Kidney epithelial cell (primary cell): ENCODE data around the gene NCK1. TPM values are rescaled to one million over a fixed set of nuclear protein-coding genes. Genes with fewer than 3 reads are reported as not detected.
"Not testable (repeated sequence)": the region's sequence is repeated elsewhere in the genome, so short reads cannot be mapped to it uniquely, and the experiment has no call there.

Experiments used
- DNase-seq: peaks from one replicate; pipeline ENCODE4 v3.0.0-alpha.2; 2010; ENCODE audit warnings: low read depth
- H3K27me3 ChIP-seq: 2 replicates; pipeline ENCODE4 v1.6.0; 2011; ENCODE audit warnings: low read length; ENCODE audit not compliant: control insufficient read depth, insufficient read depth
- H3K36me3 ChIP-seq: 2 replicates; pipeline ENCODE4 v1.5.1; 2011; ENCODE audit warnings: low read length; ENCODE audit not compliant: control insufficient read depth, insufficient read depth
- H3K4me3 ChIP-seq: 2 replicates; pipeline ENCODE4 v1.5.1; 2011; ENCODE audit warnings: low read depth, mild to moderate bottlenecking, control low read depth, low read length
- total RNA-seq: library from RNA; depleted of rRNA; stranded (reverse); fragments of >200 nt; gene quantifications from 2 replicates; pipeline ENCODE4 v1.2.3, GENCODE V29; 2015
- TF ChIP-seq, protein P1 (sequence below): IDR thresholded peaks from 2 replicates; pipeline ENCODE4 v1.5.1; 2011; ENCODE audit warnings: mild to moderate bottlenecking, moderate library complexity, low read length, control low read depth, inconsistent platforms; ENCODE audit not compliant: insufficient read depth, poor library complexity, severe bottlenecking

NCK1 gene
- total RNA-seq, 1 donor from 2014 or later, result 25.7 TPM

DNA sequence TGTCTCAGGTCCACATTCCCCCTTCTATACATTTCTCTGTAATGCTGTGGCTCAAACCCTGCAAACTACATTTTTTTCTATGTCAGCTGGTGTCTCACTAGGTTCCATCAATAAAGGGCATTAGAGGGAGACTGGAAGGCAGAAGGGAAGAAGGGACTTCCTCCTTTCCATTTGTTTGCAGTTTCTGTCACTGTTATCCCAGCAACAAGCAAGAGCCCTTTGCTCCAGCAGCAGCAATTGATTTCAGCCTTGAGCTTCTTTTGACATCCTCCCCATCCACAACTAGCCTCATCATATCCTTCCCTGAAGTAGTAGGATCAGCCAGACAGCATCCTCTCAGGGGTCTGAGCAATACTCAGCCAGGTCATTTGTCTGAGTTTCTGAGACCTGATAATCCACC is 5.3 kb upstream of the NCK1 start:
- H3K4me3 ChIP-seq, result no peak overlapping the region
- no peak for DNase-seq
- no peaks in the 10 kb centered on the region for H3K27me3 ChIP-seq
- H3K36me3 ChIP-seq, result no peaks in the 10 kb centered on the region
- TF ChIP-seq, protein P1, sequence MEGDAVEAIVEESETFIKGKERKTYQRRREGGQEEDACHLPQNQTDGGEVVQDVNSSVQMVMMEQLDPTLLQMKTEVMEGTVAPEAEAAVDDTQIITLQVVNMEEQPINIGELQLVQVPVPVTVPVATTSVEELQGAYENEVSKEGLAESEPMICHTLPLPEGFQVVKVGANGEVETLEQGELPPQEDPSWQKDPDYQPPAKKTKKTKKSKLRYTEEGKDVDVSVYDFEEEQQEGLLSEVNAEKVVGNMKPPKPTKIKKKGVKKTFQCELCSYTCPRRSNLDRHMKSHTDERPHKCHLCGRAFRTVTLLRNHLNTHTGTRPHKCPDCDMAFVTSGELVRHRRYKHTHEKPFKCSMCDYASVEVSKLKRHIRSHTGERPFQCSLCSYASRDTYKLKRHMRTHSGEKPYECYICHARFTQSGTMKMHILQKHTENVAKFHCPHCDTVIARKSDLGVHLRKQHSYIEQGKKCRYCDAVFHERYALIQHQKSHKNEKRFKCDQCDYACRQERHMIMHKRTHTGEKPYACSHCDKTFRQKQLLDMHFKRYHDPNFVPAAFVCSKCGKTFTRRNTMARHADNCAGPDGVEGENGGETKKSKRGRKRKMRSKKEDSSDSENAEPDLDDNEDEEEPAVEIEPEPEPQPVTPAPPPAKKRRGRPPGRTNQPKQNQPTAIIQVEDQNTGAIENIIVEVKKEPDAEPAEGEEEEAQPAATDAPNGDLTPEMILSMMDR, result no peak

DNA sequence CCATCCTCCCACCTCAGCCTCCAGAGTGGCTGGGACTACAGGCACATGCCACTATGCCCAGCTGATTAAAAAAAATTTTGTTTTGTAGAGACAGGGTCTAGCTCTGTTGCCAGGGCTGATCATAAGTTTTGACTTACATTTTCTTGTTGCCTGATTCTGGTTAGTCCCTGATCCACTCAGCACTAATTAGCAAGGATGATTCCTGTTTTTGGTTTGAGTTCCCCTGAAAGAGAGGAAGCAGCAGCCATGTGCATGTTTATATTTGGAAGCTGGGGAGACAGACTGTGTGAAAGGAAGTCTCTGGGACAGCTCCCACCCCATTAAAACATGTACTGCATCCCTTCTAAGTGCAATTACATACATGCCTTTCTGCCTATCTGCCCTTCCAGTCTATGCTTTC is 3.6 kb upstream of the NCK1 start:
- TF ChIP-seq, protein P1, result no peak
- Histone ChIP-seq H3K27me3 (no peaks in the 10 kb centered on the region), H3K36me3 (no peaks in the 10 kb centered on the region), H3K4me3 (no peak overlapping the region)
- DNase-seq, result no peak

DNA sequence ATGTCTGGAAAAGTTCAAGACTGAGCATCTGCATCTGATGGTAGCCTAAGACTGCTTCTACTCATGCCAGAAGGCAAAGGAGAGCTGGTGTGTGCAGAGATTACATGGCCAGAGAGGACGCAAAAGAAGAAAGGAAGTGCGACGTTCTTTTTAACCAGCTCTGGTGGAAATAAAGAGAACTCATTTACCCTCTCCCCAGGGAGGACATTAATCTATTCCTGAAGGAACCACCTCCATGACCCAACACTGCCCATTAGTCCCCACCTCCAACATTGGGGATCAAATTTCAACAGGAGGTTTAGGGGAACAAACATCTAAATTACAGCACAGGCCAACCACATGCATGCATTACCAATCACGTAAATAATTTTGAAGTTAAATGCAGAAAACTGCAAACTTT is 1.5 kb upstream of the NCK1 start:
- H3K36me3 ChIP-seq, result no peaks in the 10 kb centered on the region

DNA sequence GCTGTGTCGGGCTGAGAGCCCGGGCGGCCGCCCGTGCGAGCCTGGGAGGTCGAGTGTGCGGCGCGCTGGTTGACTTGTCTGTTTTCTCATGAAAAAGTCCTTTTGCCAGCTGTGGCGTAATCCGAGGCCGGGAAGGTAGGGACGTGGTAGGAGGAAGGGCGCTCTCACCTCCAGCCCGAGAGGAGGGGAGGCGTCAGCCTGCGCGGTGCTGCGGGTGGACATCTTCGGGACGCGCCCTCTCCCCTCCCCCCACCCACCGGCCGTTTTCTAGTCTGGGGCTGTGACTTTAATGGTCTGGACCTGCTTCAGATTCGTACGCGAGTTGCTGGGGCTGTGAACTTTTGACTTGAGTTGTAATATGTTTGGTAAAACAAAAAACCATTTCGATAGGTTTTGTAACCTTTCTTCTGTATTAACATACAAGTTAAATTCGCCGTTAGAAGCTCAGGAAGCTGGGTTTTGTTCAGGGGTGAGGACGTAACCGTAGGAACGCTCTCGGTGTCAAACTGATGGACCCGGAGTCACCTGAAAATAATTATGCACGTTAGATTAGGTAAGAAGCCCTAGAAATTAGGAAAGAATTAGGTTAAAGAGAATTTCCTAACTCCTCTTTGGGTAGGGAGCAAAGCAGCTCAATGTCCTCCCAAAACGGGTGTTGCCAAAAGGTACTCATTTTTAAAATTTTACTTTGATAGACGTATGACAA is 762 bp downstream of the NCK1 start:
- Histone ChIP-seq H3K36me3 (no peaks in the 10 kb centered on the region), H3K4me3 (peak overlapping the region; percentile 63), H3K27me3 (no peaks in the 10 kb centered on the region)
- TF ChIP-seq, protein P1, result no peak
- no peak for DNase-seq

More for the DNA sequence above, 1.5 kb upstream of the NCK1 start:
- DNase-seq, result no peak
- TF ChIP-seq, protein P1, result no peak
- no peaks in the 10 kb centered on the region for H3K27me3 ChIP-seq
- H3K4me3 ChIP-seq, result no peak overlapping the region

DNA sequence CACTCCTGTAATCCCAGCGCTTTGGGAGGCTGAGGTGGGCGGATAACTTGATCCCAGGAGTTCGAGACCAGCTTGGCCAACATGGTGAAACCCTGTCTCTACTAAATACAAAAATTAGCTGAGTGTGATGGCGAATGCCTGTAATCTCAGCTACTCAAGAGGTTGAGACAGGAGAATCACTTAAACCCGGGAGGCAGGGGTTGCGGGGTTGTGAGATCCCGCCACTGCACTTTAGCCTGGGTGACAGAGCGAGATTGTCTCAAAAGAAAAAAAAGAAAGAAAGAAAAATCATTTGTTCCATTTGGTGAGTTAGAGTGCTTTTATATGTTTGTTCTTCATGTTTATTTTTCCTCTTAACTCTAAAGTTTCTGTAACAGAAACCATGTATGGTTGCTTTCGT is 7.3 kb downstream of the NCK1 start:
- Histone ChIP-seq H3K27me3 (no peaks in the 10 kb centered on the region), H3K36me3 (no peaks in the 10 kb centered on the region)
- TF ChIP-seq, protein P1, result no peak

DNA sequence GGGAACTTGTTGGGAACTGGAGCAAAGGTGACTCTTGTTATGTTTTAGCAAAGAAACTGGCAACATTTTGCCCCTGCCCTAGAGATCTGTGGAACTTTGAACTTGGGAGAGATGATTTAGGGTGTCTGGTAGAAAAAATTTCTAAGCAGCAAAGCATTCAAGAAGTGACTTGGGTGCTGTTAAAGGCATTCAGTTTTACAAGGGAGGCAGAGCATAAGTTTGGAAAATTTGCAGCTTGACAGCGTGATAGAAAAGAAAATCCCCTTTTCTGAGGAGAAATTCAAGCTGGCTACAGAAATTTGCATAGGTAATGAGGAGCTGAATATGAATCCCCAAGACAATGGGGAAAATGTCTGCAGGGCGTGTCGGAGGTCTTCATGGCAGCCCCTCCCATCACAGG is 10.2 kb downstream of the NCK1 start:
- not testable (repeated sequence) for H3K27me3 ChIP-seq, H3K4me3 ChIP-seq, DNase-seq, H3K36me3 ChIP-seq

More for the DNA sequence above, 7.3 kb downstream of the NCK1 start:
- no peak overlapping the region for H3K4me3 ChIP-seq
- DNase-seq, result no peak

DNA sequence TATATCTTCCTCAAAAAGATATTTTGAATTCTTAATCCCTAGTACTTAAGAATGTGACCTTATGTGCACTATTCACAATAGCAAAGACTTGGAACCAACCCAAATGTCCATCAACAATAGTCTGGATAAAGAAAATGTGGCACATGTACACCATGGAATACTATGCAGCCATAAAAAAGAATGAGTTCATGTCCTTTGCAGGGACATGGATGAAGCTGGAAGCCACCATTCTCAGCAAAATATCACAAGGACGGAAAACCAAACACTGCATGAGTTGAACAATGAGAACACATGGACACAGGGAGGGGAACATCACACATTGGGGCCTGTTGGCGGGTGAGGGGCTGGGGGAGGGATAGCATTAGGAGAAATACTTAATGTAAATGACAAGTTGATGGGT is 17.5 kb downstream of the NCK1 start:
- not testable (repeated sequence) for H3K36me3 ChIP-seq, DNase-seq, H3K27me3 ChIP-seq, H3K4me3 ChIP-seq
